B cell (primary cell): ENCODE results near the gene KCND1. TPM values are rescaled to one million over a fixed set of nuclear protein-coding genes. Genes with fewer than 3 reads are reported as not detected.

Experiments used
- ATAC-seq: fragments of 200-7000 bp; cut with Tn5 transposase; one replicate; pipeline ENCODE4 v1.10.0; 2021; ENCODE audit warnings: low read depth, mild to moderate bottlenecking, moderate number of reproducible peaks, moderate library complexity
- CTCF ChIA-PET: fragments of 350-600 bp; sonication (Branson Sonifier 250); formaldehyde crosslinking; loops from one replicate; lab custom pipeline; 2021; ENCODE audit warnings: antibody characterized with exemption, inconsistent platforms; lab: Charles Lee
- POLR2A ChIA-PET: fragments of 350-600 bp; sonication (Branson Sonifier 250); formaldehyde crosslinking; loops from one replicate; lab custom pipeline; 2021; ENCODE audit warnings: antibody characterized with exemption; lab: Charles Lee
- DNase-seq: peaks from one replicate; pipeline ENCODE4 v3.0.0; 2013
- H2AFZ ChIP-seq: 2 replicates; pipeline ENCODE4 v1.6.1; 2012; ENCODE audit warnings: mild to moderate bottlenecking, low read depth, low read length; ENCODE audit not compliant: insufficient read depth, poor library complexity, severe bottlenecking
- H3K27ac ChIP-seq, 2 donors: 1 replicate in 1 of 2; 2 replicates in 1 of 2; pipeline ENCODE4 v1.5.1; 2012 to 2013; ENCODE audit warnings: low read length in 2 of 2, mild to moderate bottlenecking in 2 of 2, moderate library complexity in 1 of 2
- H3K27me3 ChIP-seq, 4 experiments: fragments of 200-600 bp in 1 of 4; sonication (generic) in 1 of 4; replicated peaks in 1 of 4; 1 replicate in 2 of 4; 2 replicates in 2 of 4; pipeline versions ENCODE4 v1.6.1 to v1.7.0; 2013 to 2016; ENCODE audit warnings: low read length in 3 of 4, mild to moderate bottlenecking in 2 of 4, mixed read lengths in 1 of 4, moderate library complexity in 1 of 4; ENCODE audit not compliant: insufficient read depth in 4 of 4, control insufficient read depth in 3 of 4; ENCODE audit errors: control extremely low read depth in 1 of 4
- H3K36me3 ChIP-seq, 2 experiments: replicated peaks in 1 of 2; 1 replicate in 1 of 2; 2 replicates in 1 of 2; pipeline versions ENCODE4 v1.6.1 to v1.7.1; 2013; ENCODE audit warnings: low read length in 1 of 2; ENCODE audit not compliant: insufficient read depth in 2 of 2, control insufficient read depth in 1 of 2; ENCODE audit errors: control extremely low read depth in 1 of 2, extremely low read depth in 1 of 2
- H3K4me1 ChIP-seq, 2 donors: fragments of 200-600 bp in 1 of 2; sonication (generic) in 1 of 2; 1 replicate in 1 of 2; 2 replicates in 1 of 2; pipeline versions ENCODE4 v1.5.1 to v1.6.1; 2013 to 2017; ENCODE audit warnings: low read length in 2 of 2; ENCODE audit not compliant: control insufficient read depth in 2 of 2, insufficient read depth in 2 of 2
- H3K4me2 ChIP-seq: replicated peaks from 2 replicates; pipeline ENCODE3; 2012; ENCODE audit warnings: mild to moderate bottlenecking, low read depth, low read length; ENCODE audit not compliant: poor library complexity, severe bottlenecking
- H3K4me3 ChIP-seq, 5 experiments: fragments of 200-600 bp in 1 of 5; sonication (generic) in 1 of 5; 1 replicate in 3 of 5; 2 replicates in 2 of 5; pipeline versions ENCODE4 v1.5.1 to v1.7.0; 2011 to 2016; ENCODE audit warnings: low read length in 4 of 5, mild to moderate bottlenecking in 4 of 5, low read depth in 2 of 5, control low read depth in 1 of 5, moderate library complexity in 1 of 5; ENCODE audit not compliant: insufficient read depth in 1 of 5; ENCODE audit errors: control extremely low read depth in 1 of 5, extremely low read depth in 1 of 5
- H3K79me2 ChIP-seq: fragments of 200-600 bp; sonication (generic); one replicate; pipeline ENCODE4 v1.6.0; 2016; ENCODE audit warnings: low read length; ENCODE audit not compliant: control insufficient read depth, insufficient read depth
- H3K9ac ChIP-seq: fragments of 200-600 bp; sonication (generic); 2 replicates; pipeline ENCODE4 v1.6.1; 2017; ENCODE audit warnings: mild to moderate bottlenecking, low read length, moderate library complexity
- H3K9me3 ChIP-seq, 3 donors: one replicate each; pipeline versions ENCODE4 v1.6.1 to v1.7.1; 2013; ENCODE audit warnings: low read length in 2 of 3; ENCODE audit not compliant: control insufficient read depth in 2 of 3, insufficient read depth in 1 of 3; ENCODE audit errors: control extremely low read depth in 1 of 3
- H4K20me1 ChIP-seq: 2 replicates; pipeline ENCODE4 v1.6.0; 2012; ENCODE audit warnings: mild to moderate bottlenecking, low read length; ENCODE audit not compliant: insufficient read depth, control insufficient read depth, poor library complexity, severe bottlenecking
- H3K27ac Mint-ChIP-seq: one replicate; pipeline ENCODE4 v1.8.0; 2021; ENCODE audit warnings: mixed read lengths
- H3K27me3 Mint-ChIP-seq: one replicate; pipeline ENCODE4 v1.8.0; 2021; ENCODE audit warnings: mixed read lengths
- H3K4me1 Mint-ChIP-seq: one replicate; pipeline ENCODE4 v1.8.0; 2021; ENCODE audit warnings: mixed read lengths
- H3K4me3 Mint-ChIP-seq: one replicate; pipeline ENCODE4 v1.8.0; 2021; ENCODE audit warnings: mixed read lengths
- H3K9me3 Mint-ChIP-seq: one replicate; pipeline ENCODE4 v1.8.0; 2022; ENCODE audit warnings: mixed read lengths; ENCODE audit not compliant: insufficient read depth
- EZH2 ChIP-seq: IDR thresholded peaks from 2 replicates; pipeline ENCODE4 v1.6.1; 2012; ENCODE audit warnings: borderline replicate concordance, low read depth, mild to moderate bottlenecking, moderate library complexity, low read length; ENCODE audit not compliant: insufficient read depth, poor library complexity, severe bottlenecking
- WGBS: methylation state at CpG from one replicate; pipeline ENCODE4 v1.1.5; 2013; ENCODE audit warnings: missing lambda C conversion rate; ENCODE audit not compliant: insufficient coverage; 5-methylcytosine and 5-hydroxymethylcytosine counted together
- intact Hi-C: fragments of 100-400 bp; cut with micrococcal nuclease; formaldehyde crosslinking; loops from one replicate; pipeline ENCODE4 v1.10.0; 2022
- polyA plus RNA-seq: library from polyadenylated mRNA; depleted of rRNA; stranded (reverse); fragments of >200 nt; gene quantifications from 2 replicates; pipeline ENCODE4 v1.2.3, GENCODE V29; 2012
- total RNA-seq, 2 donors: library from RNA; stranded (reverse); fragments of 120-200 nt in 1 of 2; gene quantifications; 1 replicate in 1 of 2; 2 replicates in 1 of 2; pipeline versions ENCODE4 v1.2.3 to v1.2.4, GENCODE V29; 2013 to 2022
- TF ChIP-seq, protein P1 (sequence below): fragments of 200-600 bp; IDR thresholded peaks from one replicate; pipeline ENCODE4 v1.8.0; 2022; ENCODE audit warnings: antibody characterized with exemption, mild to moderate bottlenecking

The KCND1 gene
- total and polyA plus RNA-seq, 2 donors (not counting 1 experiment from before 2014, with no cell fraction given), result 2.2 to 2.3 TPM

DNA sequence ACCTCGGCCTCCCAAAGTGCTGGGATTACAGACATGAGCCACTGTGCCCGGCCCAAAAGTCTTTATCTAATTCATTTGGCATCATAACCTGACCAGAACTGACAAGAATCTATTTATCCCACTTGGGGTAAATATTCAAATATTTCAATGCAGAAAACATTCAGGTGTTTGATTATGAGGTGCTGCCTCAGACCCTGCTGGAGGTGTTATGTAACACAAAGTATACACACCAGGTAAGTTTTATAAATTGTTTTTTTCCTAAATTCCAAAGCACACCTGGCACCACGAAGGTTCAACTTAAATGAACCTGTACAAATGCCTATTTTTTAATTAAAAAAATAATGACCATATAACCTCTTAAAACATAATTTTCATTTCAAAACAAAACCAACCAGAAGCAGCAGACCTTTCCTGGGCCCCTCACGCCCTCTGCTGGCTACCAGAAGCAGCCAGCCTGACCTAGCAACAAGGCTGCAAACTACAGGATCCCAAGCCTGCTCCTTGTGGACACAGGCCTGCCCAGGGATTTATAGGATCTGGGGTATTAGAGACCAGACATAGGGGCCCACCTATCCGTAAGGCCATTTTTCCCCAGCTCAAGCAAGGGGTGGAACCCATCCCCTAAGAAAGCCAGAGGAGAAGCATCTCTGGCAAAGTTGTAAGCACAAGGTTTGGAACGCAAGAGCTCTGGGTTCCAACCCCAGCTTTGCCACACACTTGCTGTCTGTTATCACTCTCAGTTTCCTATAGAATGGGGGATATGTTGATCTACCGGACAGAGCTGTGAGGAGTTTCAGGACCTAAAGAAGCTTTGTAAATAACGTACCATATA is 25.9 kb downstream of the KCND1 start:
- peaks cover 0 to 16% of the 10 kb centered on the region in 2 experiments for H3K36me3 ChIP-seq
- ATAC-seq (peak; percentile 65), DNase-seq (peak; percentile 65)
- H3K4me2 ChIP-seq, result peak overlapping the region; percentile 22
- intact Hi-C loops, result loop anchor here (1.0 kb wide), 2 partner anchors 28 to 297 kb away; no protein-coding TSS in a partner anchor
- H3K4me1 ChIP-seq, result peaks cover 23 to 39% of the 10 kb centered on the region in 2 donors
- POLR2A ChIA-PET, result interaction anchor here (0.7 kb wide), 1 partner anchor 98 kb away, joined by 6 read pairs; the partner anchor contains the start of gene TFE3
- H3K27me3 ChIP-seq, result no peaks in the 10 kb centered on the region
- no peaks in the 10 kb centered on the region for H4K20me1 ChIP-seq
- no peaks in the 10 kb centered on the region for H3K9me3 ChIP-seq
- no peak for TF ChIP-seq EZH2
- TF ChIP-seq, protein P1, sequence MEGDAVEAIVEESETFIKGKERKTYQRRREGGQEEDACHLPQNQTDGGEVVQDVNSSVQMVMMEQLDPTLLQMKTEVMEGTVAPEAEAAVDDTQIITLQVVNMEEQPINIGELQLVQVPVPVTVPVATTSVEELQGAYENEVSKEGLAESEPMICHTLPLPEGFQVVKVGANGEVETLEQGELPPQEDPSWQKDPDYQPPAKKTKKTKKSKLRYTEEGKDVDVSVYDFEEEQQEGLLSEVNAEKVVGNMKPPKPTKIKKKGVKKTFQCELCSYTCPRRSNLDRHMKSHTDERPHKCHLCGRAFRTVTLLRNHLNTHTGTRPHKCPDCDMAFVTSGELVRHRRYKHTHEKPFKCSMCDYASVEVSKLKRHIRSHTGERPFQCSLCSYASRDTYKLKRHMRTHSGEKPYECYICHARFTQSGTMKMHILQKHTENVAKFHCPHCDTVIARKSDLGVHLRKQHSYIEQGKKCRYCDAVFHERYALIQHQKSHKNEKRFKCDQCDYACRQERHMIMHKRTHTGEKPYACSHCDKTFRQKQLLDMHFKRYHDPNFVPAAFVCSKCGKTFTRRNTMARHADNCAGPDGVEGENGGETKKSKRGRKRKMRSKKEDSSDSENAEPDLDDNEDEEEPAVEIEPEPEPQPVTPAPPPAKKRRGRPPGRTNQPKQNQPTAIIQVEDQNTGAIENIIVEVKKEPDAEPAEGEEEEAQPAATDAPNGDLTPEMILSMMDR, result peak; percentile 83
- Mint-ChIP-seq H3K27ac (peak overlapping the region; percentile 20), H3K4me3 (no peak overlapping the region), H3K9me3 (no peaks in the 10 kb centered on the region), H3K4me1 (peaks cover 43% of the 10 kb centered on the region), H3K27me3 (no peaks in the 10 kb centered on the region)
- no peak overlapping the region for H3K4me3 ChIP-seq
- H3K27ac ChIP-seq, result no peak overlapping the region
- H2AFZ ChIP-seq, result no peak overlapping the region
- CTCF ChIA-PET, result interaction anchor here (0.6 to 4.5 kb wide), 15 partner anchors 9 to 734 kb away, joined by 3 to 33 read pairs (median 4); partner anchors contain the start of genes HDAC6, KCND1 and SLC35A2
- no peak overlapping the region for H3K9ac ChIP-seq
- no CpG with 5 or more reads among the region's 8 CpGs for WGBS
- peaks cover 82% of the 10 kb centered on the region for H3K79me2 ChIP-seq

DNA sequence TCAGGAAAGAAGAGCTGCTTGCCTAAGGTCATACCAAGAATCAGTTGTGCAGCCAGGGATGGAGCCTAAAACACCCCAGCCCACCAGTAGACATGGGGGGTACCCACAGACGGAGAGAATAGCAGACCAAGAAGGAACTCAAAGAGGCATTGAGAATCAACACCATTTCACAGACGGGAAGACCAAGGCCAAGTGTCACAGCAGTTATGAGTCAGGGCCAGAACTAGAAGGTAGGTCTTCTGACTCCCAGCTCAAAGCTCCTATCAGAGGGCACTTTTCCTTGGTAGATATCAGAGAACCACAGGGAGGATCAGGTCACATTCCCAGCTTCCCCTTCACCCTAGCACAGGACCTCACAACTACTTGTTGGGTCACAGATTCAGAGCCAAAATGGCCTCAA is 28.7 kb downstream of the KCND1 start:
- WGBS, result no CpG with 5 or more reads among the region's 2 CpGs
- Histone ChIP-seq H3K9ac (no peak overlapping the region), H2AFZ (no peak overlapping the region), H4K20me1 (no peaks in the 10 kb centered on the region), H3K27ac (peak overlapping the region in 1 of 2 donors; percentile 43), H3K4me3 (no peak overlapping the region), H3K79me2 (peaks cover 75% of the 10 kb centered on the region), H3K27me3 (no peaks in the 10 kb centered on the region), H3K9me3 (no peaks in the 10 kb centered on the region), H3K4me2 (no peak overlapping the region), H3K4me1 (peaks cover 51 to 67% of the 10 kb centered on the region in 2 donors), H3K36me3 (peaks cover 0 to 20% of the 10 kb centered on the region in 2 experiments)
- TF ChIP-seq, protein P1, result no peak
- TF ChIP-seq EZH2, result no peak
- ChIA-PET CTCF (interaction anchor here (0.7 to 1.2 kb wide), 3 partner anchors 23 to 294 kb away, joined by 3 to 5 read pairs (median 3); partner anchors contain the start of gene HDAC6), POLR2A (no interaction called here)
- ATAC-seq (no peak), DNase-seq (no peak)
- peak overlapping the region; percentile 34 for H3K4me3 Mint-ChIP-seq
- H3K27ac Mint-ChIP-seq, result peak overlapping the region; percentile 72
- no peaks in the 10 kb centered on the region for H3K9me3 Mint-ChIP-seq
- intact Hi-C loops, result no loop called here
- no peaks in the 10 kb centered on the region for H3K27me3 Mint-ChIP-seq
- H3K4me1 Mint-ChIP-seq, result peaks cover 66% of the 10 kb centered on the region
